GM04504 (cell line): ENCODE data around the gene CABLES1.
A peak's percentile ranks its signal among the peaks of the same experiment; 100 is the strongest.

Experiments used
- DNase-seq: peaks from one replicate; pipeline ENCODE4 v3.0.0-alpha.2; 2012; ENCODE audit warnings: low read depth

Gene CABLES1

GRCh38 chr18:23194155-23194996 is 59.1 kb downstream of the CABLES1 start:
- no peak for DNase-seq

DNA sequence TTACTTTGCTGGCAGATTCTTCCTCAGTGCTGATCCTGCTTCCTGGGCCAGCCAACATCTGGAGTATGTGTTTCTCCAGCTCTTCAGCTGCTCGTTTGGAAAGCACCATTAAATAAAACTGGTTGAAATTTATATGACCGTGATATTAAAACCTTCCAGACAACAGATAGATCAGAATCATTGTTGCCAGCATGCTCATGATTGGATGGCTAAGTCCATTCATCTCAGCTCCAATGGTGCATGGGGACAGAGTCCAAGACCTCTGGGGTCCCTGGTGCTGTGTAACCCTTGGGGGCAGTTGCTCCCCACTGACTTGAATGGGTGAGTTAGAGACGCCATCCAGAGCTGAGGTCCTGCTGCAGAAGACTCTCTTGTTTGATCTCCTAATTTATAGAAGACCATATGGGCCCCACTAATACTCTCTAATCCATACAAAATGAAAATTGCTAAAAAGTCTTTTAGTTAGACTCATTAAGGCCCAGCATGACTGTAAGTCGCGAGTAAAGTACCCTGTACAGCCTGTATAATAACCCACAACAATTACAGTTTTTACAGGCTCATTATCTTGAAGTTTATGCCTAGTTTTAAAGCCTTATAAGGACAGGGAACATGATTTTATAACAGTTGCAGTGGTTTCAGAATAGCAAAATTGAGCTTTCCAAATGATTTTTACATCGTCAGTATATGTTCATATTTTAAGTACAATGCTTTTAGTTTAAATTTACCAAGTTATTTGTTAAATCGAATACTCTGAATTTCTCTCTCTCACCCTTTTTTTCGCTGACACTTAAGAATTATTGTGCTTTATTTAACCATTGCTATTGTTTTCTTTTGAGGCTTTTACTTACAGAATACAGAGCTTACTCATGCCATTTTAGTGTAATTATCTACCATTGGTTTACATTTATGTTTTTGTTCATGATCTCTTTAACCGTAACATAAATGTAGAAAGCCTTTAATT is 60.0 kb downstream of the CABLES1 start:
- DNase-seq: no peak

DNA sequence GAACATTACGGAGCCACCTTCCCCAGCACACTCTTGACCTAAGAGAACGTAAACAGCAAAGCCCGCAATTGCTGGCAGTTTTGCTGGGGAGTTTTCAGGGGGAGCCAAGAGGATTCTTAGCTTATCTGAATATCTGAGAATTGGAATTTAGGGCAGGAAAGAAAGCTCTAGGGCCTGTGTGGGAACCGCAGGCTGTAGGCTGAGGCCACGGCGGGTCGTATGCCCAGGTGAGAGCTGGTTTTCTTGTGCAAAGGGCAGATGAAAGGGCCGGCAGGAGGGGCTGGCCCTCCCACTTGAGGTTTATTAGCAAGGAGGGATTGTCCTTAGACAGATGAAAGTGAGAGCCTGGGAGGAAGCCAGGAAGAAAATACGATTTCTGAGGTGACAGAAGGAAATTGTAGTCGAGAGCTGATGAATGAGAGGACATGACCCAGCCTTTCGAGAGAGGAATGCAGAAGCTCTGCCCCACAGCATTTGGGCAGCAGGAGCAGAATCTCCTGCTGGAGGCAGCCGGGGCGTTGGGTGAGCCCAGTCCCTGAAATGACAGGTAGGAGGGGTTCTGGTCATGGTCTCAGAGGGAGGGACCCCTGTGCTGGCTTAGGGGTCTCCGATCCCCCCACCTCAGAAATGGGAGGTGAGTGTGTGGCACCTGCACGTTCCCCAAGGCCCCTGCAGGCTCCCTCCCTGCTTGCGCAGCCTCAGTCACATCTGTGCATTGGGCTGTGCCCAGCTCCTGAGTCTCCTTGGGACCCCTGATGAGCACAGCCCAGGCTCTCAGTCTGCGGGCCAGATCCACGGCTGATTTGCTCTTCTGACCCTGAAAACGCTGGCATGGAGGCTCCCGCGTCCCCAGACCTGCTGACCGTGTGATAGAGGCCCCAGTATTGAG is 61.1 kb downstream of the CABLES1 start:
- DNase-seq: no peak

DNA sequence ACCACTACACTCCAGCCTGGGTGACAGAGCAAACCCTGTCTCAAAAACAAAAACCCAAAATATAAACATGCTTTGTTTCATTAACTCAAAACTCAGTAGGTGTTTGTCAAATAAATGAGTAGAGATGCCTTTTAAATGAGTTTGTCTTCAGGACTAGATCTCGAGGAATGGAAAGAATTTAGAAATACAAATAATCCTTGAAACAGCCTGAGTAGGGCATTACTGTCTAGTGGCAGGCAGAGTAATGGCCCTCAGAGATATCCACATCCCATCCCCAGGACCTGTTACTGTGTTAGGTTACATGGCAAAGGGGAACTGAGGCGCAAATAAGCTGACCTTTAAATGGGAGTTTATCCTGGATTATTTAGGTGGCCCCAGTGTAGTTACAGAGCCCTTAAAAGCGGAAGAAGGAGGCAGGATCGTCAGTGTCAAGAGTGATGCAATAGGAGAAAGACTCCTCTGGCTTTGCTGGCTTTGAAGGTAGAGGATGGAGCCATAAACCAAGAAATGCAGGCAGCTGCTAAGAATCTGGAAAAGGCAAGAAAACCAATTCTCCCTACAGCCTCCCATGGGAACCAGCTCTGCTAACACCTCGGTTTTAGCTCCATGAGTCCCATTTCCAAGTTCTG is 63.0 kb downstream of the CABLES1 start:
- DNase-seq: no peak

GRCh38 chr18:23200756-23201155 is 65.5 kb downstream of the CABLES1 start:
- no peak for DNase-seq

GRCh38 chr18:23201741-23202140 is 66.5 kb downstream of the CABLES1 start:
- DNase-seq: no peak

- DNase-seq: no peak
Measured at GRCh38 chr18:23203891-23204432, 68.7 kb downstream of the CABLES1 start.

DNA sequence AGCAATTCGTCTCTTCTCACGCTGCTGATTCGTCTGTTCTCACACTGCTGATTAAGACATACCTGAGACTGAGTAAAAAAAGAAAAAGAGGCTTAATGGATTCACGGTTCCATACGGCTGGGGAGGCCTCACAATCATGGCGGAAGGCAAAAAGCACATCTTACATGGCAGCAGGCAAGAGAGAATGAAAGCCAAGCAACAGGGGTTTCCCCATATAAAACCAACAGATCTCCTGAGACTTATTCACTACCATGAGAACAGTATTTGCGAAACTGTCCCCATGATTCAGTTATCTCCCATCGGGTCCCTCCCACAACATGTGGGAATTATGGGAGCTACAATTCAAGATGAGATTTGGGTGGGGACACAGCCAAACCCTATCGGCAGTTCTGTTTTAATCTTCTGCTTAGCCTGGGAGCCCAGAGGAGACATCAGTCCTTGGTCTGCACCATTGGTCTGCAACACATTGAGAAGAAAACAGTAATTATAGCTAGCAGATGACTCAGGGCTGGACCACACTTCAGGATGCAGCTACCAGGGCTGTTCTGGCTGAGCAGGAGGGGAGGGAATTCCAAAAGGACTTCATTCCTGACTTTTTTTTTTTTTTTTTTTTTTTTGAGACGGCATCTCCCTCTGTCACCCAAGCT is 69.4 kb downstream of the CABLES1 start:
- DNase-seq: no peak

- DNase-seq: no peak
Measured at GRCh38 chr18:23205980-23206379, 70.7 kb downstream of the CABLES1 start.

DNA sequence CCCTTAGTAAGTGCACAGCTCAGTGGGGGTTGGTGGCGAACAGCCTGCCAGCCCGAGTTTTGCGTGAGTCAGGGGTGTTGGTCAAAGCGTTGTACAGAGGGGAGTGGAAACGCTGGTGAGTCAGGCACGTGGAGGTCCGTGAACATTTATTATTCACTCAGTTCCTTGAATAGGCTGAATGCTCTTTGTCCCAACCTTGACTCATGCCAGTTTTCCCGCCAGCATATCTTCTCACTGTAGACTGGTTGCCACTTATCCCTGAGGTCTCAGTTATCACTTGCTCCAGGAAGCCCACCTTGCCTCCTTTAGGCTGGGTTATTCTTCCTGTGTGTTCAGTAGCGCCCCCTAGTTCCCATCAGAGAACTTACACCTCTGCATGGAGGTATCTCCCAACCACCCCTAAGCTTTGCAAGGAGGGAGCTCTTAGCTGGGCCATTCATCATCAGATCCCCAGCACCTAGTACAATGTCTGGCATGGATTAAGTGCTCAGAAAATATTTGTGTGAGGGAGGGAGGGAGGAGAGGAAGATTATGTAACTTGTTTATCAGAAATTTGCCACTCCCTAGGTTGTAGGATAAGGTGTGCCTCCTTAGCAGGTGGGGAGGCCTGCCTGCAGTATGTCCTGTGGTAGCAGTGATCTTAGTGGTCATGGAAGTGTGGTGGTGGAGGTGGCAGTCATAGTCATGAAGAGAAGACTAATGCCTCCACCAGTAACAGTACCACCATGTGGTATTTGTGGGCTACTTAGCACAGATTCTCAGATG is 72.1 kb downstream of the CABLES1 start:
- no peak for DNase-seq

- DNase-seq: no peak
Measured at GRCh38 chr18:23207994-23208393, 72.7 kb downstream of the CABLES1 start.

DNA sequence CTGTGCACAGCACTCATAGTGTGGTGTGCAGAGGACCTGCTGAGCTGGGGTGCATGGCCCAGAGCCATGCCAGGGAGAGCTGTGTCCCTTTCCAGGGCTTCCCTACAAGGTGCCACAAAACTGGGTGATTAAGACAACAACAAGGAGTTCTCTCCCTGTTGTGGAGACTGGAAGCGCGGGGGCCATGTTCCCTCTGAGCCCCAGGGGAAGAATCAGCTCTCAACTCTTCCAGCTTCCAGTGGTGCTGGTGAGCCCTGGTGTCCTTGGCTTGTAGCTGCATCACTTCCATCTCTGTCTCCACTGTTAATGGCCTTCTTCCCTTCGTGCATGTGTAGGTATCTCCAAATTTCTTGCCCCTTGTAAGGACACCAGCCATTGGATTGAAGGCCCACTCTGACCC is 73.3 kb downstream of the CABLES1 start:
- DNase-seq: no peak

GRCh38 chr18:23209031-23209430 is 73.7 kb downstream of the CABLES1 start:
- DNase-seq: no peak

DNA sequence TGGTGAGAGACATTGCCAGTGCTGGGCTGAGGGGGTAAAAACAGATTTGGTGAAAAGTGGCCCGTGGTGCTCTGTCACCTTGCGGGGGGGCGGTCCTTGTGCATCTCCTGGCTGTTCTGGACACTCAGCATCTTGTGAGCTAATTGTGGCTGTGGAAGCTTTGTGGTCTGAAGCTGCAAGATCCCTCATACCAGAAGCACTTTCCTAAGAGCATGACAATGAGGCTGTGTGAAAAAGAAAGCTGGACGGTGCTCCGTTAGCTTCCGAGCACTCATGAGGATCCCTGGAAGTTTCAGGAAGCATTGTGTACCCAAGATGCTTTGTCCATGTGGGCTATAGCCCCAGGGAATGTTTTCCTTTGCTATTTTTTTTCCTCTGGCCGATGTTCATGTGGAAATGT is 74.5 kb downstream of the CABLES1 start:
- DNase-seq: no peak

DNA sequence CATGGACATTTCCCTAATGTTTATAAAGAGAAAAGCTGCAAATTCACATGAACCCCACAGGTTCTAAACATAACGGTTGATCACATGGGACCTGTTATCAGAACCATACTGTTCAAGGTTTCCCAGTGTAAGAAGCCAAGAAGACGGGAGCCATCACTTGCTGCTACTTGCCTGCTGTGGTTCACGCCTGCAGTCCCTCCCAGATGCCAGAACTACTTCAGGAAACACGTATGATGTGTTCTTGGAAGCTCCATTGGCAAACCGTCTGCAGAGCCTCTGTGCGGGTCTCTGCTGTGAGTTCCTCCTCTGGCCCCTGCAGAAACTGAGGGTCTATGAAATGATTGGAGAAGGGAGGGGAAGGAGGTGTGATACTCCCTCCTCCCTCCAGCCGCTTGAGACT is 75.2 kb downstream of the CABLES1 start:
- DNase-seq: no peak

DNA sequence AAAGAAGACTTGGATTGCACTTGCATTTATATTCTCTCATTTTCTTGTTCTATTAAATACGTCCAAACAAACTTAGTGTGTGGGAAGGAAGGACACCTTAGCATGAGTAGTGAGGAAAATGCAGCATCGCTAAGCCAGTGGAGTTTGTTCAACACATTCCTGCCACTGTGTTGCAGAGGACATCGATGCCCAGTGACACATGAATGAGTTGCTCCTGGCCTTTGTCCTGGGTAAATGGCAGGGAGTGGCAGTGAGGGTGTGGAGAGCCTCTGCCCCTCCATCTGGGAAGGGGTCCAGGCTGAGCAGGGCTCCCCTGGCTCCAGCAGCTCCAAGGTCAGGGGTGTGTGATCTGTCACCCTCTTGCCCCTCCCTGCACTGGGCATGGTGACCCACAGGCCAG is 75.9 kb downstream of the CABLES1 start:
- DNase-seq: no peak

DNA sequence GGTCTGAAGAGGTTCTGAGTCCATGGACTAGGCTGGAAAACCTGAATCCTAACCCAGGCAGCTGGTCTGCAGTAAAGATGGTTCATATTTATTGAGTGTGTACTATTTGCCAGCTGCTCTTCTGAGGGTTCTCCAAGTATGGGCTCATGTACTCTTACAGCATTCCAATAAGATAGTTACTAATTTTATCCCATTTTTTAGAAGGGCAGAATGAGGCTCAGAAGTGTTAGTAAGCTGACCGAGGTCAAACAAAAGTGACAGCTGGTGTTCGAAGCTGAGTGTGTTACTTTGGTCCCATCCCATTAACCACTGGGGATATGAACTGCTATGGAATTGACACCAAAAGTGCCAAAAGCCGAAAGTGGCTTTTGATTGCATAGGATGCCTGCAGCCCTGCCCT is 76.9 kb downstream of the CABLES1 start:
- DNase-seq: no peak

DNA sequence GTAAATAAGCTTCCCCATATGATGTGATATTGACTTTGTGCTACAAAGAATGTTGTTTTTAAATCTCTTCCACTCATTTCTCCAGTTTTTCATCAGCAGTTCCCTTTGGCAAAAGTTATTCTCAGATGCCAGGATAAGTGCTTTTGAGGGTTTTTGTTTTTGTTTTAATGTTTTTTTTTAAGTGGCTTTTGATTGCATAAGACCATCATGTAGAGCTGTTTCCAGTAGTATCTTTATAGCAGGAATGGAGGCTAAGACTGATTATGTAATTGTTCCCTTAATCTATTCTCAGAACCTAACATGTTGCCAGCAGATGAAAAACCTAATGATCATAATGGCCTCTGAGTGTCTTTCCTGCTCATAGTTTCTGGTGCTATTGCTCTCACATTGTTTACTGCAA is 77.9 kb downstream of the CABLES1 start:
- DNase-seq: peak; percentile 32

- no peak for DNase-seq
Measured at GRCh38 chr18:23217781-23218180, 82.5 kb downstream of the CABLES1 start.

DNA sequence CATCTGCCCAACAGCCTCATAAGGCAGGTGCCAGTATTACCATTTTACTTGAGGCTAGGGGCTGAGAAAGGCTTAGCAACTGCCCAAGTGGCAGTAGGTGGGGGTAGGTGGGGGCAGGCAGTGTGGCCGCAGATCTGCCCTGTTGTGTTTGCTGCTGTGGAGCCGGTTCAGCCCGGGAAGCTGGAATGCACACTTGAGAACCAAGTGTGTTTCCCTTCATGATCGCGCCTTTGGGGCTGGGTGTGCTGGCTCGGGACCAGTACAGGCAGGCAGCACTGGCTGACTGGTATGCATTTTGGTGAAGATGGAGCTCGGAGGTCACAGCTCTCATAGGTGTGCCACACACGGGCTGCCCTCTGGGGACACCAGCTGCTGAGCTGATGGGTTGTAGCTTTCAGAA is 85.1 kb downstream of the CABLES1 start:
- no peak for DNase-seq
